Measurements from ENCODE around the gene KLHL13. TPM values are rescaled to one million over a fixed set of nuclear protein-coding genes. Genes with fewer than 3 reads are reported as not detected.

Gene KLHL13
- total RNA-seq, 1 experiment from 2014 or later = not detected

GRCh38 chrX:117978402-117978801, 138.2 kb downstream of the KLHL13 start:
- Histone ChIP-seq H3K27ac (no peak overlapping the region), H3K9me2 (ENCODE audit: insufficient read depth) (no peaks in the 10 kb centered on the region), H3K9me3 (ENCODE audit: insufficient read depth, low read depth) (no peaks in the 10 kb centered on the region), H3F3A (ENCODE audit: insufficient read depth, low read depth) (no peaks in the 10 kb centered on the region), H3K4me3 (no peak overlapping the region), H3K4me1 (replicated peaks; ENCODE audit: insufficient read depth) (no peaks in the 10 kb centered on the region), H3K4me2 (no peak overlapping the region), H2AFZ (no peak overlapping the region), H3K79me2 (ENCODE audit: low read depth) (no peaks in the 10 kb centered on the region), H3K27me3 (ENCODE audit: insufficient read depth, low read depth) (no peaks in the 10 kb centered on the region), H3K36me3 (ENCODE audit: low read depth) (no peaks in the 10 kb centered on the region), H4K20me1 (ENCODE audit: insufficient read depth) (no peaks in the 10 kb centered on the region)
- ChIA-PET POLR2A (ENCODE audit: unreplicated experiment) (no interaction called here), CTCF (no interaction called here)
- TF ChIP-seq EZH2 (IDR thresholded peaks at IDR 0.05; ENCODE audit: low read depth) = no peak
- no peak for TF ChIP-seq CTCF (conservative IDR thresholded peaks at IDR 0.05)
- BruUV-seq (replicated peaks) = no TSS peak
- DNase-seq = no peak
- intact Hi-C loops (cut with micrococcal nuclease; ENCODE audit: unreplicated experiment) = no loop called here

GRCh38 chrX:117977526-117977925, 139.1 kb downstream of the KLHL13 start:
- Histone ChIP-seq H2AFZ (no peak overlapping the region), H3K9me2 (ENCODE audit: insufficient read depth) (no peaks in the 10 kb centered on the region), H3K27me3 (ENCODE audit: insufficient read depth, low read depth) (no peaks in the 10 kb centered on the region), H3K27ac (no peak overlapping the region), H4K20me1 (ENCODE audit: insufficient read depth) (no peaks in the 10 kb centered on the region), H3K36me3 (ENCODE audit: low read depth) (no peaks in the 10 kb centered on the region), H3K4me1 (replicated peaks; ENCODE audit: insufficient read depth) (no peaks in the 10 kb centered on the region), H3F3A (ENCODE audit: insufficient read depth, low read depth) (no peaks in the 10 kb centered on the region), H3K4me3 (no peak overlapping the region), H3K4me2 (no peak overlapping the region), H3K79me2 (ENCODE audit: low read depth) (no peaks in the 10 kb centered on the region), H3K9me3 (ENCODE audit: insufficient read depth, low read depth) (no peaks in the 10 kb centered on the region)
- intact Hi-C loops (cut with micrococcal nuclease; ENCODE audit: unreplicated experiment) = no loop called here
- ChIA-PET CTCF (no interaction called here), POLR2A (ENCODE audit: unreplicated experiment) (no interaction called here)
- TF ChIP-seq CTCF (conservative IDR thresholded peaks at IDR 0.05) (no peak), EZH2 (IDR thresholded peaks at IDR 0.05; ENCODE audit: low read depth) (no peak)
- BruUV-seq (replicated peaks) = no TSS peak
- no peak for DNase-seq

- CTCF ChIA-PET = no interaction called here
- no peaks in the 10 kb centered on the region for H3K4me1 ChIP-seq (replicated peaks; ENCODE audit: insufficient read depth)
- POLR2A ChIA-PET (ENCODE audit: unreplicated experiment) = no interaction called here
- BruUV-seq (replicated peaks) = no TSS peak
- H3K27me3 ChIP-seq (ENCODE audit: insufficient read depth, low read depth) = no peaks in the 10 kb centered on the region
- no peak overlapping the region for H3K4me3 ChIP-seq
- DNase-seq = no peak
- no peaks in the 10 kb centered on the region for H3K9me3 ChIP-seq (ENCODE audit: insufficient read depth, low read depth)
- TF ChIP-seq CTCF (conservative IDR thresholded peaks at IDR 0.05) (no peak), EZH2 (IDR thresholded peaks at IDR 0.05; ENCODE audit: low read depth) (no peak)
- no peak overlapping the region for H3K27ac ChIP-seq
- H2AFZ ChIP-seq = no peak overlapping the region
- intact Hi-C loops (cut with micrococcal nuclease; ENCODE audit: unreplicated experiment) = no loop called here
- H4K20me1 ChIP-seq (ENCODE audit: insufficient read depth) = no peaks in the 10 kb centered on the region
- H3F3A ChIP-seq (ENCODE audit: insufficient read depth, low read depth) = no peaks in the 10 kb centered on the region
- H3K9me2 ChIP-seq (ENCODE audit: insufficient read depth) = no peaks in the 10 kb centered on the region
- H3K4me2 ChIP-seq = no peak overlapping the region
- H3K79me2 ChIP-seq (ENCODE audit: low read depth) = no peaks in the 10 kb centered on the region
- H3K36me3 ChIP-seq (ENCODE audit: low read depth) = no peaks in the 10 kb centered on the region
Observed at GRCh38 chrX:117973110-117973807, 143.4 kb downstream of the KLHL13 start.
